ENCODE results near the gene LRRTM1. TPM values are rescaled to one million over a fixed set of nuclear protein-coding genes. Genes with fewer than 3 reads are reported as not detected.

The LRRTM1 gene
- total RNA-seq, 1 experiment from 2014 or later, result 0.07 TPM

GRCh38 chr2:80303006-80303908 is 1.3 kb downstream of the LRRTM1 start:
- DNase-seq (ENCODE audit: low spot score), result no peak
- in situ Hi-C loops (cut with HindIII; ENCODE audit: low sequenced_read_pairs), result no loop called here

- in situ Hi-C loops (cut with HindIII; ENCODE audit: low sequenced_read_pairs), result no loop called here
- no peak for DNase-seq (ENCODE audit: low spot score)
Measured at GRCh38 chr2:80302314-80303005, 2.1 kb downstream of the LRRTM1 start.

- DNase-seq (ENCODE audit: low spot score), result no peak
- in situ Hi-C loops (cut with HindIII; ENCODE audit: low sequenced_read_pairs), result no loop called here
Measured at GRCh38 chr2:80302001-80302313, 2.6 kb downstream of the LRRTM1 start.

- no peak for DNase-seq (ENCODE audit: low spot score)
- in situ Hi-C loops (cut with HindIII; ENCODE audit: low sequenced_read_pairs), result no loop called here
Measured at GRCh38 chr2:80300954-80301353, 3.6 kb downstream of the LRRTM1 start.

GRCh38 chr2:80300346-80300745 is 4.2 kb downstream of the LRRTM1 start:
- no peak for DNase-seq (ENCODE audit: low spot score)
- in situ Hi-C loops (cut with HindIII; ENCODE audit: low sequenced_read_pairs), result no loop called here

GRCh38 chr2:80299661-80300060 is 4.9 kb downstream of the LRRTM1 start:
- no peak for DNase-seq (ENCODE audit: low spot score)
- in situ Hi-C loops (cut with HindIII; ENCODE audit: low sequenced_read_pairs), result no loop called here

- no peak for DNase-seq (ENCODE audit: low spot score)
- in situ Hi-C loops (cut with HindIII; ENCODE audit: low sequenced_read_pairs), result no loop called here
Measured at GRCh38 chr2:80298954-80299353, 5.6 kb downstream of the LRRTM1 start.

GRCh38 chr2:80293039-80293438 is 11.5 kb downstream of the LRRTM1 start:
- in situ Hi-C loops (cut with HindIII; ENCODE audit: low sequenced_read_pairs), result no loop called here
- no peak for DNase-seq (ENCODE audit: low spot score)

GRCh38 chr2:80292474-80292873 is 12.1 kb downstream of the LRRTM1 start:
- no peak for DNase-seq (ENCODE audit: low spot score)
- in situ Hi-C loops (cut with HindIII; ENCODE audit: low sequenced_read_pairs), result no loop called here

- DNase-seq (ENCODE audit: low spot score), result no peak
- in situ Hi-C loops (cut with HindIII; ENCODE audit: low sequenced_read_pairs), result no loop called here
Measured at GRCh38 chr2:80291656-80292055, 12.9 kb downstream of the LRRTM1 start.

GRCh38 chr2:80288576-80288975 is 16.0 kb downstream of the LRRTM1 start:
- peak; percentile 71 for DNase-seq (ENCODE audit: low spot score)
- in situ Hi-C loops (cut with HindIII; ENCODE audit: low sequenced_read_pairs), result no loop called here

- no peak for DNase-seq (ENCODE audit: low spot score)
- in situ Hi-C loops (cut with HindIII; ENCODE audit: low sequenced_read_pairs), result no loop called here
Measured at GRCh38 chr2:80281049-80281448, 23.5 kb downstream of the LRRTM1 start.

GRCh38 chr2:80280598-80280997 is 24.0 kb downstream of the LRRTM1 start:
- in situ Hi-C loops (cut with HindIII; ENCODE audit: low sequenced_read_pairs), result no loop called here
- no peak for DNase-seq (ENCODE audit: low spot score)

GRCh38 chr2:80269806-80270205 is 34.7 kb downstream of the LRRTM1 start:
- no peak for DNase-seq (ENCODE audit: low spot score)
- in situ Hi-C loops (cut with HindIII; ENCODE audit: low sequenced_read_pairs), result no loop called here

- no peak for DNase-seq (ENCODE audit: low spot score)
- in situ Hi-C loops (cut with HindIII; ENCODE audit: low sequenced_read_pairs), result no loop called here
Measured at GRCh38 chr2:80266231-80266630, 38.3 kb downstream of the LRRTM1 start.

- in situ Hi-C loops (cut with HindIII; ENCODE audit: low sequenced_read_pairs), result no loop called here
- no peak for DNase-seq (ENCODE audit: low spot score)
Measured at GRCh38 chr2:80259292-80259691, 45.3 kb downstream of the LRRTM1 start.

GRCh38 chr2:80258793-80259192 is 45.8 kb downstream of the LRRTM1 start:
- in situ Hi-C loops (cut with HindIII; ENCODE audit: low sequenced_read_pairs), result no loop called here
- no peak for DNase-seq (ENCODE audit: low spot score)

- in situ Hi-C loops (cut with HindIII; ENCODE audit: low sequenced_read_pairs), result no loop called here
- DNase-seq (ENCODE audit: low spot score), result no peak
Measured at GRCh38 chr2:80258341-80258740, 46.2 kb downstream of the LRRTM1 start.

GRCh38 chr2:80257450-80257849 is 47.1 kb downstream of the LRRTM1 start:
- in situ Hi-C loops (cut with HindIII; ENCODE audit: low sequenced_read_pairs), result no loop called here
- no peak for DNase-seq (ENCODE audit: low spot score)

GRCh38 chr2:80256782-80257167 is 47.8 kb downstream of the LRRTM1 start:
- DNase-seq (ENCODE audit: low spot score), result no peak
- in situ Hi-C loops (cut with HindIII; ENCODE audit: low sequenced_read_pairs), result no loop called here
